BLaER1 (cell line): Measurements from ENCODE around the gene TNPO2.

Experiments used
- H3K27ac ChIP-seq: shearing (Covaris generic); formaldehyde crosslinking; 2 replicates; pipeline ENCODE4 v1.8.1; 2022
- H3K27me3 ChIP-seq: shearing (Covaris generic); formaldehyde crosslinking; 2 replicates; pipeline ENCODE4 v1.8.1; 2022
- H3K36me3 ChIP-seq: shearing (Covaris generic); formaldehyde crosslinking; 2 replicates; pipeline ENCODE4 v1.8.1; 2022
- H3K4me1 ChIP-seq: shearing (Covaris generic); formaldehyde crosslinking; 2 replicates; pipeline ENCODE4 v1.8.1; 2022
- H3K4me2 ChIP-seq: shearing (Covaris generic); formaldehyde crosslinking; 2 replicates; pipeline ENCODE4 v1.8.1; 2022
- H3K4me3 ChIP-seq: shearing (Covaris generic); formaldehyde crosslinking; 2 replicates; pipeline ENCODE4 v1.8.1; 2022
- H3K9ac ChIP-seq: shearing (Covaris generic); formaldehyde crosslinking; 2 replicates; pipeline ENCODE4 v1.8.1; 2022
- H3K9me3 ChIP-seq: shearing (Covaris generic); formaldehyde crosslinking; 2 replicates; pipeline ENCODE4 v1.8.1; 2022
- H4K20me1 ChIP-seq: shearing (Covaris generic); formaldehyde crosslinking; 2 replicates; pipeline ENCODE4 v1.8.1; 2022
- Cebpa-rat ChIP-seq: shearing (Covaris generic); IDR thresholded peaks from 2 replicates; pipeline ENCODE4 v1.8.1; 2022

Gene TNPO2

DNA sequence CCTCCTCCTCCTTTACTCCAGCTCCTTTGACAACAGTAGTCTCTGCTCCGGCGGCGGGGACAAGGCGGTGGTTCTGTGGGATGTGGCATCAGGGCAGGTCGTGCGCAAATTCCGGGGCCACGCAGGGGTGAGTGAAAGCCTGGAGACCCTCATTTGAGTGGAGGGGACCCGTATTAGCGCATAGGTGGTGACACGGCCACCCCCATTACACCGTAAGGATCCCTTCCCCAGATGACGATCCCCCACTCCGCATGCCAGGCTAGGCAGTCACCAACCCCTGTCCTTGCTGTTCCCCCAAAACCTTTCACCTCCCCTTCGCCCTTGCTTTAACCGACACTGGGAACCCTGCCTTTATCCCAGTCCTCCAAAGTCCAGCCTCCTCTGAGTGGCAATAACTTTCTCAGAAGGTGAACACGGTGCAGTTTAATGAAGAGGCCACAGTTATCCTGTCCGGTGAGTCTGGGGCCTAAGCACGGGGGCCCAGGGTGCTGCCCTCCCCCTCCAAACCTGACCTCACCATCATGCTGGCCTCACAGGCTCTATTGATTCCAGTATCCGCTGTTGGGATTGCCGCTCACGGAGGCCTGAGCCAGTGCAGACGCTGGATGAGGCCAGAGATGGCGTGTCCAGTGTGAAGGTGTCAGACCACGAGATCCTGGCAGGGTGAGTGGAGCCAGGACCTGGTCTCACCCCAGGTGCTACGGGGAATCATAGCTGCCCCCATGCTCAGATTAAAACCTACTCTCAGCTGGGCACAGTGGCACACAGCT is 53.4 kb downstream of the TNPO2 start:
- Histone ChIP-seq H3K4me2 (peak overlapping the region; percentile 88), H3K36me3 (peaks cover 36% of the 10 kb centered on the region), H3K27me3 (no peaks in the 10 kb centered on the region), H3K27ac (peak overlapping the region; percentile 96), H3K4me1 (peaks cover 38% of the 10 kb centered on the region), H3K4me3 (peak overlapping the region; percentile 90), H4K20me1 (peaks cover 36% of the 10 kb centered on the region), H3K9ac (peak overlapping the region; percentile 94), H3K9me3 (no peaks in the 10 kb centered on the region)
- TF ChIP-seq Cebpa-rat: no peak

DNA sequence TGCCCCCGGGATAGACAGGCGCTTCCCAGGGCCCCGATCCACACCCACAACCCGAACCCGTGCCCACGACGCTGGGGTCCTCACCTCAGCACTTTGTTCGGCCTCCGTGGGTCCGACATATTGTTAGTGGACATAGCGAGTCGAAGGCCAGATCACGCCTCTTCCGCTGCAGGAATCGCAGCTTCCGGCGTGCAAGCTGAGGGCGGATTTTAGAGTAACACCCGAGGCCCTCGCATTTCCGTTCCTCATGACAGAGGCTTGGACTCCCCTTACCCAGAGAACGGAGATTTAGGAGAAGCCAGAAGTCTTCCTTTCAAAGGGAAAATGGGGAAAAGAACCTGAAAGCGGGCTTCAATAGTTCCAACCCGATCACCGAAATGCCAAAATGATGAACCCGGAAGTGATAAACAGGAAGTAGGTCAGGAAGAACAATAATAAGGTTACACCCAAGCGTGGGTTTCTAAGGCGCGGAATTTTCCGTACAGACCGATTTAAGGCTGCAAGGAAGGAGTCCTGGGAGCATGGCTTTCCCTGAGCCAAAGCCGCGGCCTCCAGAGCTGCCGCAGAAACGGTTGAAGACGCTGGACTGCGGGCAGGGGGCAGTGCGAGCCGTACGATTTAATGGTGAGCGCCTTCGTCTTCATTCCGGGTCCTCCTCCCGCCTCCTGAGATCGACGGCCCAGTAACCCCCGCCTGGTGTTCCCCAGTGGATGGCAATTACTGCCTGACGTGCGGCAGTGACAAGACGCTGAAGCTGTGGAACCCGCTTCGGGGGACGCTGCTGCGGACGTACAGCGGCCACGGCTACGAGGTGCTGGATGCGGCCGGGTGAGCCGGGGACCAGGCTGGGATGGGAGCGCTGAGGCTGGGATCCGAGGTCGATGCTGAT is 54.2 kb downstream of the TNPO2 start:
- Histone ChIP-seq H3K36me3 (peaks cover 34% of the 10 kb centered on the region), H3K9me3 (no peaks in the 10 kb centered on the region), H3K4me3 (peak overlapping the region; percentile 90), H3K4me1 (peaks cover 47% of the 10 kb centered on the region), H3K9ac (peak overlapping the region; percentile 94), H3K27ac (peak overlapping the region; percentile 96), H4K20me1 (peaks cover 28% of the 10 kb centered on the region), H3K27me3 (no peaks in the 10 kb centered on the region), H3K4me2 (peak overlapping the region; percentile 88)
- TF ChIP-seq Cebpa-rat: no peak

- Histone ChIP-seq H3K27ac (peak overlapping the region; percentile 96), H3K27me3 (no peaks in the 10 kb centered on the region), H3K9me3 (no peaks in the 10 kb centered on the region), H3K4me2 (peak overlapping the region; percentile 88), H3K36me3 (peaks cover 34% of the 10 kb centered on the region), H3K4me3 (peak overlapping the region; percentile 90), H4K20me1 (peaks cover 21% of the 10 kb centered on the region), H3K4me1 (peaks cover 52% of the 10 kb centered on the region), H3K9ac (peak overlapping the region; percentile 94)
- no peak for TF ChIP-seq Cebpa-rat
Measured at GRCh38 chr19:12668932-12669269, 54.8 kb downstream of the TNPO2 start.

DNA sequence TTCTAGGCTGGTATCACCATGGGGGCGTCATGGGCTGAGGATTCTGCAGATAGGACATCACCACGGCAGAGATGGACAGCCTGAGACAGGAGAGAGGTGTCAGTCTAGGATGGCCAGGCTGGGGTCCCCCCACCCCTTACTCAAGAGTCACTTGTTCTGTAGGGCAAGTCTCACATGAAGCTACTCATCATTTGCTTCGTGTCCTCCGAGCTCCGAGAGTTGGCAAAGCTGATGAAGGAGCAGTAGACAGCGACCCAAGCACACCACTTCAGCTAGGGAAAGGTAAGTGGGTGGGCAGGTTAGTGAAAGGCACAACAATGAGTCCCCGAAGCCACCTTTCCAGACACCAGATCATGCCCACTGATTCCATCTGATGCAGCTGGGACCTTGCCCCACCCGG is 55.4 kb downstream of the TNPO2 start:
- peaks cover 34% of the 10 kb centered on the region for H3K36me3 ChIP-seq
- H3K27ac ChIP-seq: no peak overlapping the region
- H3K9me3 ChIP-seq: no peaks in the 10 kb centered on the region
- no peak for TF ChIP-seq Cebpa-rat
- H3K27me3 ChIP-seq: no peaks in the 10 kb centered on the region
- peaks cover 52% of the 10 kb centered on the region for H3K4me1 ChIP-seq
- H3K4me3 ChIP-seq: peak overlapping the region; percentile 90
- peak overlapping the region; percentile 94 for H3K9ac ChIP-seq
- peak overlapping the region; percentile 88 for H3K4me2 ChIP-seq
- peaks cover 17% of the 10 kb centered on the region for H4K20me1 ChIP-seq

GRCh38 chr19:12667731-12668302 is 55.9 kb downstream of the TNPO2 start:
- no peak for TF ChIP-seq Cebpa-rat
- H3K27ac ChIP-seq: no peak overlapping the region
- H3K9me3 ChIP-seq: no peaks in the 10 kb centered on the region
- H3K4me3 ChIP-seq: peak overlapping the region; percentile 90
- H3K36me3 ChIP-seq: peaks cover 34% of the 10 kb centered on the region
- H4K20me1 ChIP-seq: peaks cover 14% of the 10 kb centered on the region
- peak overlapping the region; percentile 94; the same call in 1 of the 2 replicates for H3K9ac ChIP-seq
- H3K4me2 ChIP-seq: peak overlapping the region; percentile 88
- H3K4me1 ChIP-seq: peaks cover 52% of the 10 kb centered on the region
- H3K27me3 ChIP-seq: no peaks in the 10 kb centered on the region

DNA sequence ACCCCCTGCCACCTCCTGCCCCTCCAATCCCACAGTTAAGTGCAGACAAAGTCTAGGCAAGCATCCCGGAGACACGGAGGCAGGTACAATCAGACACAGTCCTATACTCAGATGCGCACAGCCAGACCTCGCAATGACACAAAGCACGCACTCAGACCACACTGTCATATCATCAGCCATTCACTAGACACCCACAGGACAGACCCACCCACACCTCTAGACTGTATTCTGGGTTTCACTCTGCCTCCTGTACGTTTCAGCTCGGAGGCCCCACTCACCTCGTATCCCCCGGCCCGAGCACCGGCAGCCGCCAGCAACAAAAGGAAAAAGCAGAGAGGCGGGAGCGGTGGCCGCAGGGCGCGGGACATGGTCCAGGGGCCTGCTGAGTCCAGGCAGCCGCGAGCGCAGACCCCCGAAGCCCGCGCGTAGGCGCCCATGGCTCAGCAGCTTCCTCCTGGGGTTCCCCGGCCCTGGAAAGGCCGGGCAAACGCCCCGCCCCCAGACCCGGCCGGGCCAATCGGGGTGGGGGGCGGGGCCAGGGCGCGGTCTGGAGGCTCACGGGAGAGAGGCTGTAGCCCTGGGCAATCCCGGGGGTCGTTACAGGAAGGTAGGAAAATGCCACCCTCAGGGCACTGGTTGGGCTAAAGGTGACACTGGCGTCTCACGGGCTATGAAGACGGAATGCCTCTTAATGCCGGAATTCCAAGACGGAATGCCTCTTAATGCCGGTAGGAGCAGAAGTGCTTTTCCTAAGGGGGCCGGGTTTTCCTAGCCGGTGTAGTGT is 57.3 kb downstream of the TNPO2 start, which contains the start of the genes MAN2B1 and WDR83:
MAN2B1 (minus strand) TSS at position 478 of the 784 bp plus-strand sequence; CDS start at position 437, 41 bp downstream.
WDR83 (plus strand) TSS at position 543 of the 784 bp plus-strand sequence. CDS start 2,984 bp downstream, outside the sequence.
- no peaks in the 10 kb centered on the region for H3K27me3 ChIP-seq
- H3K36me3 ChIP-seq: peaks cover 36% of the 10 kb centered on the region
- no peak for TF ChIP-seq Cebpa-rat
- peaks cover 52% of the 10 kb centered on the region for H3K4me1 ChIP-seq
- H3K9ac ChIP-seq: peak within 1 kb of the TSS; percentile 87
- H3K4me3 ChIP-seq: peak within 1 kb of the TSS; percentile 90
- H4K20me1 ChIP-seq: peaks cover 6% of the 10 kb centered on the region; the same call in 1 of the 2 replicates
- H3K27ac ChIP-seq: peak within 1 kb of the TSS; percentile 76
- H3K4me2 ChIP-seq: peak within 1 kb of the TSS; percentile 88
- H3K9me3 ChIP-seq: no peaks in the 10 kb centered on the region

DNA sequence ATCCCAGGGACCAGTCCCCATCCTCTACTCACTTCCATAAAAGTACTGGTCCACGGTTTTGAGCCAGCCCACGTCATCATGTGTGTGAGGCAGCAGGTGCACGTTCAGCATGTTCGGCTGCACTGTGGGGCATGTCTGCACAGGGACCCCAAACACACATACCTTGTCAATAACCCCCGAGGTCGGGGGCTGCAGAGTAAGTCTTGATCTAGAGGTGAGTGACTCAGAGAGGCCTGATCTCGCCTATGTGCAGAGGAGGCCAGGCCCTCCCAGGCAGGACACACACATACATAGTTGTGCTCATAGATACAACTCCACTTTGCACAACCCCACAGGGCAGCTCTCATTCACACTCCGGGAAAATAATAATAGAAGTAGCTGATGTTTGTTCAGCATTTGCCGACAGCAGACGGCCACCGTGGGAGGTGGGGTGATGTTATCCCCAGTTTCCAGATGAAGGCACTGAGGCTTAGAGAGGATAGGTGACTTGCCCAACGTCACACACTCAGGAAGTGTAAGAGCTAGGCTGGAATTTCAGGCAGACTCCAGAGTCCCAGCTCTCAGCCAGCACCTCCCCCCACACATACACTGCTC is 58.0 kb downstream of the TNPO2 start:
- Histone ChIP-seq H3K27ac (peak overlapping the region; percentile 76), H3K9me3 (no peaks in the 10 kb centered on the region), H4K20me1 (peaks cover 6% of the 10 kb centered on the region; the same call in 1 of the 2 replicates), H3K4me3 (peak overlapping the region; percentile 90), H3K9ac (peak overlapping the region; percentile 87), H3K36me3 (peaks cover 43% of the 10 kb centered on the region), H3K27me3 (no peaks in the 10 kb centered on the region), H3K4me2 (peak overlapping the region; percentile 88), H3K4me1 (peaks cover 51% of the 10 kb centered on the region)
- no peak for TF ChIP-seq Cebpa-rat

- H3K27ac ChIP-seq: peak overlapping the region; percentile 76
- H4K20me1 ChIP-seq: peaks cover 6% of the 10 kb centered on the region; the same call in 1 of the 2 replicates
- H3K4me3 ChIP-seq: peak overlapping the region; percentile 90
- peaks cover 45% of the 10 kb centered on the region for H3K4me1 ChIP-seq
- H3K9ac ChIP-seq: peak overlapping the region; percentile 87
- H3K36me3 ChIP-seq: peaks cover 49% of the 10 kb centered on the region
- H3K9me3 ChIP-seq: no peaks in the 10 kb centered on the region
- H3K4me2 ChIP-seq: peak overlapping the region; percentile 88
- no peak for TF ChIP-seq Cebpa-rat
- H3K27me3 ChIP-seq: no peaks in the 10 kb centered on the region
Measured at GRCh38 chr19:12665281-12665573, 58.5 kb downstream of the TNPO2 start.
